HG03175 (cell line): Measurements from ENCODE around the gene NUP210.

Source experiments
- ATAC-seq: cut with Tn5 transposase; IDR thresholded peaks from one replicate; pipeline ENCODE4 v1.9.1; 2021; ENCODE audit warnings: mild to moderate bottlenecking, moderate library complexity; ENCODE audit not compliant: unreplicated experiment

NUP210 gene

GRCh38 chr3:13407926-13408325 lies 12.2 kb downstream of the NUP210 start:
- ATAC-seq: no peak

DNA sequence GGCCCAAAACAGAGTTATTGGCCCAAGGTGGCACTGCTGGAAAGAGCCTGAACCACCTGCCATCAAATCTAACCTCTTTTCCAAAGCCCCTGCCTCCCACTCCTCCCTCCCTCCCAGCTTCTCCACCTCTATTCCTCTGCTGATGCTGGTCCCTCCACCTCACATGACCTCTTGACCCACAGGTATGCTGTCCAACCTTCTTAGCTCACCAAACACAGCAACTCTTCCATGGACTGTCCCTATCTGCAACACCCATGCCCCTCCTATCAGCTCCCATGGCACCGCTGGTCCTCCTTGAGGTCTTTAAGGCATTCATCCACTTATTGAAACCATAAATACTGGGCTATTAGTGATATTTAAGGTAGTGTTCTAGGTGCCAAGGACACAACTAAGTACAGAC lies 12.6 kb downstream of the NUP210 start:
- no peak for ATAC-seq

DNA sequence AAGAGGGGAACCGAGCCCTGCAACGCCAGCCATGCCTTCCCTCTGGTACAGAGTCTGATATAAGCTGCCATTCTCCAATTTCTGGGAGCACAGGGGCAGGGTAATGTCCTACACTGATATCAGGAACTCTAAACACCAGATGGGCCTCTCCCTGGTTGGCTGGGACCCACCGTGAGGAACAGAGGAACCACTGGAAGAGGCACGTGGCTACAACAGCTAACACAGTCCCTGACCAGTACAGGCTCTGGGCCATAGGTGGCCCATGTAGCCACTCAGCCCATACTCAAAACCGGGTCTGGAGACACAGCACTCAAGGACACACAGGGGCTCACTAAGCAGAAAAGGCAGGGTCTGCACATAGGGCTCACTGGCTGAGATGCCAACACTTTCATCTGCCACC lies 13.9 kb downstream of the NUP210 start:
- ATAC-seq: no peak

DNA sequence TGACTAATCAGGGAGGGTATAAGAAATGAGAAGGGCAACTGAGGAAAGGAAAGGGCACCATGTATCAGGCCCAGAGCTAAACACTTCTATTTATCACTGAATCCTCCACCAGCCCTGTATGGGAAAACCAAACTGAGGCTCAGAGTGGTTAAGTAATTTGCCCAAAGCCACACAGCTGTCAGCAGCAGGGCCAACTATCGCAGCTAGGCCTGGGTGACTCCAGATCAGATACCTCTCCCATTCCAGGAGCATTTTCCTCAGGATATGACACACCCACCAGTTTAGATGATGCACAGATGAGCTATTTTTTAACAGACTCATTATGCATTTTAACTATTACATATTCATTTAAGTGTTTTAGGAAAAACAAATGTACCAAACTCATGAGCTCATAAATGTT lies 14.5 kb downstream of the NUP210 start:
- no peak for ATAC-seq

GRCh38 chr3:13404626-13405452 lies 15.3 kb downstream of the NUP210 start:
- ATAC-seq: no peak

- no peak for ATAC-seq
These were observed 16.3 kb downstream of the NUP210 start for GRCh38 chr3:13403847-13404246.

- no peak for ATAC-seq
These were observed 16.8 kb downstream of the NUP210 start for GRCh38 chr3:13403213-13403819.

DNA sequence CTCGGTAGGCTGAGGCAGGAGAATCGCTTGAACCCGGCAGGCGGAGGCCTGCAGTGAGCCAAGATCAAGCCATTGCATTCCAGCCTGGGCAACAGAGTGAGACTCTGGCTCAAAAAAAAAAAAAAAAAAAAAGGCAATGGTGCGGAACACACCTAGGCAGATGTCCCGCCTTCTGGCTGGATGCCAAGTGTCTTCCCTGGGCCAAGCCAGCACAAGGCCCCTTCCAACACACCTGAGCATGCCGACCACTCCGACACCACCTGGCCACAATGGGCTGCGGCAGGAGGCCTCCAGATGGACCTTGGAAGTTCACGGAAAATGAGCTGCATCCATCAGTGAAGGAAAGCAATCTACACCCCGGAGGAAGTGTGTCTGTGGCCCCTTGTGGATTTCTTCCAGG lies 19.0 kb downstream of the NUP210 start:
- no peak for ATAC-seq

GRCh38 chr3:13400114-13400673 lies 19.9 kb downstream of the NUP210 start:
- no peak for ATAC-seq

- ATAC-seq: no peak
These were observed 20.5 kb downstream of the NUP210 start for GRCh38 chr3:13399603-13400002.

DNA sequence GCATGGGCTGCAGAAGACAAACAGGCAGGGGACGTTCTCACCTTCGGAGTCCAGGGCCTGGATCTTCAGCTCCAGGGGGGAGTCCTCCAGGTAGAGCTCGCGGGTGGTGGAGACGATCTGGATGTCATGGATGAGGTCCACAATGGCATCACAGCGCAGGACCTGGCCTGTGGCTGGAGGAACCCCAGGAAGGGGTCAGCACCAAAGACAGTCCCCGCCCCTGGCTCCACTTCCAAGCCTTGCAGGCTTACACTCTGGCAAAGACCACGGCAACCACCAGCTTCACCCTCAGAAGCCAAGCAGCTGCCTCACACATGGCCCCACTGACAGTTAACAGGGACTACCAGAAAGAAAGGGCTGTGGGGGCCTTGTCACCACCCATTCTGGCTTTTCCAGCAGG lies 22.8 kb downstream of the NUP210 start:
- no peak for ATAC-seq

GRCh38 chr3:13394363-13394762 lies 25.8 kb downstream of the NUP210 start:
- ATAC-seq: no peak

GRCh38 chr3:13393427-13394360 lies 26.4 kb downstream of the NUP210 start:
- no peak for ATAC-seq

- no peak for ATAC-seq
These were observed 28.8 kb downstream of the NUP210 start for GRCh38 chr3:13391308-13391707.

DNA sequence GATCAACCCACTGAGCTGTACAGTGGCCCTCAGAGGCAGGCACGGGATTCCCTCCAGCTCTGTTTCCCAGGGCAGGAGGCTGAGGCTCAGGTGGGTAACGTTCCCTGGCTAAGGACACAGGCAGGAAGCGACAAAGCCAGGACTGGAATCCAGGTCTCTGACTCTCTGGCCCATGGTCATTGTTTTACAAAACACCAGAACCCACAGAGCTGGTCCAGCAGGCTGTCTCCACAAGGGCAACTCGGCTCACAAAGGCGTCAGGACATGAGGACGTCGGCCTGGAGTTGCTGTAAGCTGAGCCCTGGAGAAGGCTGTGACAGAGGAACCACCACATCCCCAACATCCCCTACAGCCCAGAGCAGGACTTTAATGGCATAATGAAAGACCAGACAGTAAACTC lies 30.7 kb downstream of the NUP210 start:
- no peak for ATAC-seq

DNA sequence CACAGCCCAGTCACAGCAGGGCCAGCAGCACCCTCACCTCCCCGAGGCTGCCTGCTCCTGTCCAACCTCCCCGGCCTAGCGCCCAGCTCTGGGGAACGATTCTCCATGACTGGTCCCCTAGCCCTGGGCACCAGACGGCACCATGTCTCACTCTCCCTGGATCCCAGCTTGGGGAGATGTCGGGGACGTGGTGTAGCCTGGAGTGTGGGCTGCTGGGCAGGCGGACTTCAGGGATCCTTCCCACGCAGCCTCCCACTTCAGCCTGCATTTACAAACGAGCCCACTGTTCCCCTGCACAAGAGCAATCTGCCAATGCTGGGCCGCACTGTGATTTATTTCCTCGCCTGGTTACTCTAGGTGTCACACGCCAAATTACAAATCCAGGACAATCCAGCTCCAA lies 31.3 kb downstream of the NUP210 start:
- no peak for ATAC-seq

GRCh38 chr3:13385373-13385965 lies 34.7 kb downstream of the NUP210 start:
- no peak for ATAC-seq

GRCh38 chr3:13380971-13381370 lies 39.2 kb downstream of the NUP210 start:
- no peak for ATAC-seq

GRCh38 chr3:13379201-13379830 lies 40.8 kb downstream of the NUP210 start:
- no peak for ATAC-seq

DNA sequence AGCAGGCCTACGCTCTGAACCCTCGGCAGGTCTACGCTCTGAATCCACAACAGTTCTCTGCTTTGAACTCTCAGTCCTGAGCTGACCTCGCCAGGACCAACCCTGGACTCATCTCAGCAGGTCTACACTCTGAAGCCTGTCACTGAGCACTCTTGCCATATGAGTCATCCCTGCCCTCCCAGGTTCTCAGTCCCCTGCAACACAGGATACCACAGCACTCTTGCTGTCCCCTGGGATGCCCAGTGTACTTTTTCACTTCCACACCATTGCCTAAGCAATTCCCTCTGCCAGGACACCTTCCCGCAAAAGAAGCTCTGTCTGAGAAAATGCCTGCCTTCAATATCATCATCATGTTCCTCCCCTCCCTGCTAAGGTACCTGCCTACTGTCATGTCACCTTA lies 42.0 kb downstream of the NUP210 start:
- ATAC-seq: peak; percentile 68
